D721Med (cell line): ENCODE results near the gene HRK.

Experiments
- DNase-seq: peaks from one replicate; pipeline ENCODE4 v3.0.0; 2011; ENCODE audit warnings: low spot score; ENCODE audit not compliant: insufficient read length
- FAIRE-seq: peaks from 2 replicates; lab custom pipeline; 2011; peaks lifted over from hg19 to GRCh38; lab: Jason Lieb, UNC
- TF ChIP-seq, protein P1 (sequence below): IDR thresholded peaks from 2 replicates; pipeline ENCODE4 v1.5.1; 2012; ENCODE audit warnings: mild to moderate bottlenecking, control low read depth; ENCODE audit not compliant: insufficient read depth; ENCODE audit errors: missing control alignments

HRK gene

DNA sequence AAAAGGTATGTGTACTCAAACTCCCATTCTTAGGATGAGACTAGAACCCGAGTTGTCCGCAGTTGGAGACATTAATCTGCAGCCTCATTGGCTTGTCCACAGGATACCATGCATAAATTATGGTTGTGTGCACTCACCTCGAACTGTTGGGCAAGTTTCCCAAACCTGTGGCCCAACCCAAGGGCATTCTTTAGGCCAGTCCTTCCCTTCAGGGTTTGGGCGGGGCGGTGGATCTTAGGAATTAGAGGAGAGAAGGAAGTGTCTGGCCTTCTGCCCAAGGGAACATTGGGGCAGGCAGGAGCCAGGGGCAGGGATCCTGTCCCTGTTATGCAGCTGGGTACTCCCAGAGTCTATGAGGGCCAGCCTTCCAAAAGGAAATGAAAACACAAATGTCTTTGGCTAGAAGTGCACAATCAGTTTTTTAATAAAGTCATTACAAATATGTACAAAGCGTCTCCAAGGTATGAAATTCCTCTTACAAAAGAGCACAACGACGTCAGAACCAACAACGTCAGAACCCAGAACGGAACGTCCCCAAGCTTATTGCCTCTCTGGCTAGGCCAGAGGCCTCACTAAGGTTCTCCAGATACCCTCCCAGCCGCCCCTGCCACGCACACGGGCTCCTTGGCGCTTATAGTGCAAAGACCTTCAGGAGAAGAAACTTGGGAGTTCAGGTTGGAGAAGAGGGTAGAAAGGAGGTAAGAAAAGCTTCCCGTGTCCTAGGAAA, 25.3 kb downstream of the HRK start:
- FAIRE-seq: no peak
- TF ChIP-seq, protein P1, sequence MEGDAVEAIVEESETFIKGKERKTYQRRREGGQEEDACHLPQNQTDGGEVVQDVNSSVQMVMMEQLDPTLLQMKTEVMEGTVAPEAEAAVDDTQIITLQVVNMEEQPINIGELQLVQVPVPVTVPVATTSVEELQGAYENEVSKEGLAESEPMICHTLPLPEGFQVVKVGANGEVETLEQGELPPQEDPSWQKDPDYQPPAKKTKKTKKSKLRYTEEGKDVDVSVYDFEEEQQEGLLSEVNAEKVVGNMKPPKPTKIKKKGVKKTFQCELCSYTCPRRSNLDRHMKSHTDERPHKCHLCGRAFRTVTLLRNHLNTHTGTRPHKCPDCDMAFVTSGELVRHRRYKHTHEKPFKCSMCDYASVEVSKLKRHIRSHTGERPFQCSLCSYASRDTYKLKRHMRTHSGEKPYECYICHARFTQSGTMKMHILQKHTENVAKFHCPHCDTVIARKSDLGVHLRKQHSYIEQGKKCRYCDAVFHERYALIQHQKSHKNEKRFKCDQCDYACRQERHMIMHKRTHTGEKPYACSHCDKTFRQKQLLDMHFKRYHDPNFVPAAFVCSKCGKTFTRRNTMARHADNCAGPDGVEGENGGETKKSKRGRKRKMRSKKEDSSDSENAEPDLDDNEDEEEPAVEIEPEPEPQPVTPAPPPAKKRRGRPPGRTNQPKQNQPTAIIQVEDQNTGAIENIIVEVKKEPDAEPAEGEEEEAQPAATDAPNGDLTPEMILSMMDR: no peak
- no peak for DNase-seq

DNA sequence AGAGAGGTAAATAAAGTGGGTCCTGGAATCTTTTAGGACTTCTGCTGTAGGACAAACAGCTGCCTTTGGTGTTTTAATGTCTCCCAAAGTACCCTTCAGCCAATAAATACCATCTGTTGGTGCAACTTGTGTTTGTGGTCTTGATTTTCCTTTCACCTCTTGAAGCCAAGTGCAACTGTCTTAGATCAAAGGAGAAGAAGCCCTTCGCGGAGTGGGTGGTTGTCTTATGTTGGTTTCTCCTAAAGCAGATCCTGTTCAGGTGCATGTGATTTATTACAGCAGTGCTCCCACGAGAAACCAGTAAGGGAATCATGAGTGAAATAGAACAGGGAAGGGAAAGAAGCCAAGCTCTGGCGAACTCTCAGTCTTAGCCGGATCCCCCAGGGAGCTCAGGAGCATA, 27.7 kb downstream of the HRK start:
- TF ChIP-seq, protein P1: no peak
- no peak for DNase-seq
- no peak for FAIRE-seq

DNA sequence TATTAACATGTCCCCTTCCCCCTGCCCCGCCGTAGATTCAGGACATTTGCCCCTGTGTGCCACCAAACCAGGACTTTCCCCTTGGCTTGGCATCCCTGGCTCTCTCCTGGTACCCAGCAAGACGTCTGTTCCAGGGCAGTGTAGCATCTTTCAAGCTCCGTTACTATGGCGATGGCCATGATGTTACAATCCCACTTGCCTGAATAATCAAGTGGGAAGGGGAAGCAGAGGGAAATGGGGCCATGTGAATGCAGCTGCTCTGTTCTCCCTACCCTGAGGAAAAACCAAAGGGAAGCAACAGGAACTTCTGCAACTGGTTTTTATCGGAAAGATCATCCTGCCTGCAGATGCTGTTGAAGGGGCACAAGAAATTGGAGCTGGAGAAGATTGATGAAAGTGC, 28.9 kb downstream of the HRK start:
- DNase-seq (no peak), FAIRE-seq (no peak)
- TF ChIP-seq, protein P1: no peak

DNA sequence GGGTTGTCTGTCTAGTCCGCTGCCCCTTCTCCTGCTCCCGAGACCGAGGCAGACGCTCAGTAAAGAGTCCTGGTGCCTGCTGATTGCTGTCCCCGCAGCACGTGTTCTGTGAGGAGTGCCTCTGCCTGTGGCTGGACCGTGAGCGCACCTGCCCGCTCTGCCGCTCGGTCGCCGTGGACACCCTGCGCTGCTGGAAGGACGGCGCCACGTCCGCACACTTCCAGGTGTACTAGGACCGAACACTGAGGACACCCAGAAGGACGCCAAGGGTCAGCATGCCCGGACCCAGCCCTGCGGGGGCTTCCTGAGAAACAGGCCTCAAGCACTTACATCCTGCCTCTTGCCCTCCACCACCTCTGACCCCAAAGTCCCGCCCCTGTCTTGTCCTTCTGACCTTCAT, 32.0 kb downstream of the HRK start:
- TF ChIP-seq, protein P1: no peak
- no peak for FAIRE-seq
- no peak for DNase-seq

DNA sequence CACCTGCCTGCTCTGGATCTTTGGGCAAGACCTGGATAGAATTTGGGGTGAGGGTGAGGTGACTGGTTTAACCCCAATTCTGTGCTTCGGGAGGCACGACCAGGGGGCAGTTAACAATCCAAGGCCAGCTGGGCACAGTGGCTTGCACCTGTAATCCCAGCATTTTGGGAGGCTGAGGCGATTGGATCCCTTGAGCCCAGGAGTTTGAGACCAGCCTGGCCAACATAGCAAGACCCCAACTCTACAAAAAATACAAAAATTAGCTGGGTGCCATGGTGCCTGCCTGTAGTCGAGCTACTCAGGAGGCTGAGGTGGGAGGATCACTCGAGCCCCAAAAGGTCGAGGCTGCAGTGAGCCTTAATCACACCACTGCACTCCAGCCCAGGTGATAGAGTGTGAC, 38.2 kb downstream of the HRK start:
- FAIRE-seq (no peak), DNase-seq (no peak)
- TF ChIP-seq, protein P1: no peak

DNA sequence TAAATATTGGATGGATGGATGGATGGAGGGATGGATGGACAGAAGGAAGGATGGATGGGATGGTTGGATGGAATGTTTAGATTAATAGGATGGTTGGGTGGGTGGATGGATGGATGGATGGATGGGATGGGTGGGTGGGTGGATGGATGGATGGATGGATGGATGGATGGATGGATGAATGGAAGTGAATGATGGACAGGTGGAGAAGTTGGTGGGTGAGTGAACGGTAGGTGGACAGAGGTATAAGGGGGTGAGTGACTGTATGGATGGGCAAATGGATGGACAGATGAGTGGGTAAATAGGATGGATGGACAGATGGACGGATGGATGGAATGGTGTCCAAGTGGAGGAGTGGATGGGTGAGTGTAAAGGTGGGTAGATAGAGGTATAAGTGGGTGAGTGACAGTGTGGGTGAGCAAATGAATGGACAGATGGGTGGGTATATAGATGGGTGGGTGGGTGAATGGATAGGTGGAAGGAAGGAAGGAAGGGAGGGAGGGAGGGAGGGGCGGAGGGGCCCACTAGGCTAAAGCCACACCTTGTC, 41.9 kb downstream of the HRK start:
- FAIRE-seq (no peak), DNase-seq (no peak)
- TF ChIP-seq, protein P1: no peak

DNA sequence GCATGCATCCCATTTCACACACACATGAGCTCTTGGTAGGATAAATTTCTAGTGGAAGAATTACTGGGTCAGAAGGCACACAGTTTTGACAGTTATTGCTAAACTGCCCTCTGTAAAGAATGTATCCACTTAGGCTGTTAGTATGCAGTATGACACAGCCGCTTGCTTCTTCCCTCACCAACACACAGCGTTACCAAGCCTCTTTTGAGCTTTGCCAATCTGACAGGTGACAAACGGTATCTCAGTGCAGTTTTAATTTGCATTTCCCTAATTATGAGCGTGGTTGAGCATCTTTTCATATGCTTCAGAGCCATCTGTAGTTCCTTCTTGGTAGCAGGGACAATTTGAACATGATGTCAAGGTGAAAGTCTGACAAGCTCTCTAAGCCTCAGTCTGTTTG, 42.9 kb downstream of the HRK start:
- TF ChIP-seq, protein P1: no peak
- DNase-seq (no peak), FAIRE-seq (no peak)
